HepG2 (cell line): ENCODE results near the gene USE1. TPM values are rescaled to one million over a fixed set of nuclear protein-coding genes. Genes with fewer than 3 reads are reported as not detected.

ENCODE experiments used
- DNMT3B ChIP-seq: conservative IDR thresholded peaks from 2 replicates; pipeline ENCODE4 v1.6.1; 2016; ENCODE audit warnings: missing biosample characterization, control low read depth
- MNT ChIP-seq: fragments of 450-650 bp; IDR thresholded peaks from 2 replicates; pipeline ENCODE4 v1.6.1; 2016
- NFYC ChIP-seq: IDR thresholded peaks from 2 replicates; pipeline ENCODE4 v1.6.1; 2016; ENCODE audit warnings: missing genetic modification reagents, missing compliant biosample characterization
- TFDP2 ChIP-seq: sonication (generic); formaldehyde crosslinking; IDR thresholded peaks from 2 replicates; pipeline ENCODE4 v1.4.0; 2020; ENCODE audit warnings: missing genetic modification reagents
- YEATS2 ChIP-seq: sonication (generic); formaldehyde crosslinking; IDR thresholded peaks from 2 replicates; pipeline ENCODE4 v1.4.0; 2020; ENCODE audit warnings: missing genetic modification reagents, borderline replicate concordance
- ZSCAN29 ChIP-seq: sonication (generic); formaldehyde crosslinking; conservative IDR thresholded peaks from 2 replicates; pipeline ENCODE4 v1.4.0; 2020; ENCODE audit warnings: mild to moderate bottlenecking, missing genetic modification reagents
- polyA plus RNA-seq, 8 experiments: library from polyadenylated mRNA; depleted of rRNA in 3 of 8; stranded (reverse) in 7 of 8; unstranded in 1 of 8; fragments of >200 nt; fragmentation: Illumina TruSeq in 4 of 8; extraction: Trizol in 4 of 8; gene quantifications; 2 replicates each; pipeline versions ENCODE4 v1.2.1 to v1.2.3, GENCODE V29; 2011 to 2016; ENCODE audit warnings: low read depth in 4 of 8, missing spikeins in 1 of 8, mixed read lengths in 1 of 8; ENCODE audit not compliant: insufficient read depth in 1 of 8
- total RNA-seq, 5 experiments: library from RNA; depleted of rRNA; stranded (reverse); fragments of >200 nt; fragmentation: Illumina TruSeq; extraction: Trizol; gene quantifications; 2 replicates each; pipeline ENCODE4 v1.2.3, GENCODE V29; 2016; ENCODE audit warnings: low read depth in 1 of 5
- TF ChIP-seq, protein P1 (sequence below): IDR thresholded peaks from 2 replicates; pipeline ENCODE4 v1.6.1; 2018; ENCODE audit warnings: missing genetic modification reagents, mild to moderate bottlenecking, missing compliant biosample characterization
- TF ChIP-seq, protein P2 (sequence below): sonication (generic); formaldehyde crosslinking; IDR thresholded peaks from 2 replicates; pipeline ENCODE4 v1.5.0; 2020; ENCODE audit warnings: mild to moderate bottlenecking, missing genetic modification reagents, moderate library complexity
- TF ChIP-seq, protein P3 (sequence below): sonication (generic); formaldehyde crosslinking; IDR thresholded peaks from 2 replicates; pipeline ENCODE4 v1.5.1; 2020; ENCODE audit warnings: missing genetic modification reagents, mild to moderate bottlenecking, borderline replicate concordance
- TF ChIP-seq, protein P4 (sequence below): sonication (generic); formaldehyde crosslinking; conservative IDR thresholded peaks from 2 replicates; pipeline ENCODE4 v1.4.0; 2020; ENCODE audit warnings: mild to moderate bottlenecking, missing genetic modification reagents, moderate library complexity

The USE1 gene
- total and polyA plus RNA-seq, 2 of the 13 experiments (the other 11 are each of a cell fraction or from before 2014, with no cell fraction given): 9.9 to 17.6 TPM

- TF ChIP-seq YEATS2 (peak; percentile 81; the same call in 1 of the 2 replicates), ZSCAN29 (CRISPR knock-in tag) (no peak), MNT (peak; percentile 32; the same call in 1 of the 2 replicates), TFDP2 (CRISPR knock-in tag) (peak; percentile 67), NFYC (CRISPR knock-in tag) (peak; percentile 94), DNMT3B (CRISPR knock-in tag) (0 out of 2 replicates have a peak, but pooled peaks have one; percentile 70)
- TF ChIP-seq, protein P1, sequence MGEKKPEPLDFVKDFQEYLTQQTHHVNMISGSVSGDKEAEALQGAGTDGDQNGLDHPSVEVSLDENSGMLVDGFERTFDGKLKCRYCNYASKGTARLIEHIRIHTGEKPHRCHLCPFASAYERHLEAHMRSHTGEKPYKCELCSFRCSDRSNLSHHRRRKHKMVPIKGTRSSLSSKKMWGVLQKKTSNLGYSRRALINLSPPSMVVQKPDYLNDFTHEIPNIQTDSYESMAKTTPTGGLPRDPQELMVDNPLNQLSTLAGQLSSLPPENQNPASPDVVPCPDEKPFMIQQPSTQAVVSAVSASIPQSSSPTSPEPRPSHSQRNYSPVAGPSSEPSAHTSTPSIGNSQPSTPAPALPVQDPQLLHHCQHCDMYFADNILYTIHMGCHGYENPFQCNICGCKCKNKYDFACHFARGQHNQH (CRISPR knock-in tag): 0 out of 2 replicates have a peak, but pooled peaks have one; percentile 46
- TF ChIP-seq, protein P2, sequence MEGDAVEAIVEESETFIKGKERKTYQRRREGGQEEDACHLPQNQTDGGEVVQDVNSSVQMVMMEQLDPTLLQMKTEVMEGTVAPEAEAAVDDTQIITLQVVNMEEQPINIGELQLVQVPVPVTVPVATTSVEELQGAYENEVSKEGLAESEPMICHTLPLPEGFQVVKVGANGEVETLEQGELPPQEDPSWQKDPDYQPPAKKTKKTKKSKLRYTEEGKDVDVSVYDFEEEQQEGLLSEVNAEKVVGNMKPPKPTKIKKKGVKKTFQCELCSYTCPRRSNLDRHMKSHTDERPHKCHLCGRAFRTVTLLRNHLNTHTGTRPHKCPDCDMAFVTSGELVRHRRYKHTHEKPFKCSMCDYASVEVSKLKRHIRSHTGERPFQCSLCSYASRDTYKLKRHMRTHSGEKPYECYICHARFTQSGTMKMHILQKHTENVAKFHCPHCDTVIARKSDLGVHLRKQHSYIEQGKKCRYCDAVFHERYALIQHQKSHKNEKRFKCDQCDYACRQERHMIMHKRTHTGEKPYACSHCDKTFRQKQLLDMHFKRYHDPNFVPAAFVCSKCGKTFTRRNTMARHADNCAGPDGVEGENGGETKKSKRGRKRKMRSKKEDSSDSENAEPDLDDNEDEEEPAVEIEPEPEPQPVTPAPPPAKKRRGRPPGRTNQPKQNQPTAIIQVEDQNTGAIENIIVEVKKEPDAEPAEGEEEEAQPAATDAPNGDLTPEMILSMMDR (CRISPR knock-in tag): no peak
- TF ChIP-seq, protein P3, sequence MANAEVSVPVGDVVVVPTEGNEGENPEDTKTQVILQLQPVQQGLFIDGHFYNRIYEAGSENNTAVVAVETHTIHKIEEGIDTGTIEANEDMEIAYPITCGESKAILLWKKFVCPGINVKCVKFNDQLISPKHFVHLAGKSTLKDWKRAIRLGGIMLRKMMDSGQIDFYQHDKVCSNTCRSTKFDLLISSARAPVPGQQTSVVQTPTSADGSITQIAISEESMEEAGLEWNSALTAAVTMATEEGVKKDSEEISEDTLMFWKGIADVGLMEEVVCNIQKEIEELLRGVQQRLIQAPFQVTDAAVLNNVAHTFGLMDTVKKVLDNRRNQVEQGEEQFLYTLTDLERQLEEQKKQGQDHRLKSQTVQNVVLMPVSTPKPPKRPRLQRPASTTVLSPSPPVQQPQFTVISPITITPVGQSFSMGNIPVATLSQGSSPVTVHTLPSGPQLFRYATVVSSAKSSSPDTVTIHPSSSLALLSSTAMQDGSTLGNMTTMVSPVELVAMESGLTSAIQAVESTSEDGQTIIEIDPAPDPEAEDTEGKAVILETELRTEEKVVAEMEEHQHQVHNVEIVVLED (CRISPR knock-in tag): peak; percentile 86; the same call in 1 of the 2 replicates
- TF ChIP-seq, protein P4, sequence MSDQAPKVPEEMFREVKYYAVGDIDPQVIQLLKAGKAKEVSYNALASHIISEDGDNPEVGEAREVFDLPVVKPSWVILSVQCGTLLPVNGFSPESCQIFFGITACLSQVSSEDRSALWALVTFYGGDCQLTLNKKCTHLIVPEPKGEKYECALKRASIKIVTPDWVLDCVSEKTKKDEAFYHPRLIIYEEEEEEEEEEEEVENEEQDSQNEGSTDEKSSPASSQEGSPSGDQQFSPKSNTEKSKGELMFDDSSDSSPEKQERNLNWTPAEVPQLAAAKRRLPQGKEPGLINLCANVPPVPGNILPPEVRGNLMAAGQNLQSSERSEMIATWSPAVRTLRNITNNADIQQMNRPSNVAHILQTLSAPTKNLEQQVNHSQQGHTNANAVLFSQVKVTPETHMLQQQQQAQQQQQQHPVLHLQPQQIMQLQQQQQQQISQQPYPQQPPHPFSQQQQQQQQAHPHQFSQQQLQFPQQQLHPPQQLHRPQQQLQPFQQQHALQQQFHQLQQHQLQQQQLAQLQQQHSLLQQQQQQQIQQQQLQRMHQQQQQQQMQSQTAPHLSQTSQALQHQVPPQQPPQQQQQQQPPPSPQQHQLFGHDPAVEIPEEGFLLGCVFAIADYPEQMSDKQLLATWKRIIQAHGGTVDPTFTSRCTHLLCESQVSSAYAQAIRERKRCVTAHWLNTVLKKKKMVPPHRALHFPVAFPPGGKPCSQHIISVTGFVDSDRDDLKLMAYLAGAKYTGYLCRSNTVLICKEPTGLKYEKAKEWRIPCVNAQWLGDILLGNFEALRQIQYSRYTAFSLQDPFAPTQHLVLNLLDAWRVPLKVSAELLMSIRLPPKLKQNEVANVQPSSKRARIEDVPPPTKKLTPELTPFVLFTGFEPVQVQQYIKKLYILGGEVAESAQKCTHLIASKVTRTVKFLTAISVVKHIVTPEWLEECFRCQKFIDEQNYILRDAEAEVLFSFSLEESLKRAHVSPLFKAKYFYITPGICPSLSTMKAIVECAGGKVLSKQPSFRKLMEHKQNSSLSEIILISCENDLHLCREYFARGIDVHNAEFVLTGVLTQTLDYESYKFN (CRISPR knock-in tag): peak; percentile 41
Observed at GRCh38 chr19:17266975-17267788, 52.0 kb downstream of the USE1 start, which contains the start of gene BABAM1 (continued).
